HG02981 (cell line): ENCODE measurements around the gene IHH.

Experiments used
- ATAC-seq: cut with Tn5 transposase; IDR thresholded peaks from one replicate; pipeline ENCODE4 v1.9.1; 2021; ENCODE audit warnings: mild to moderate bottlenecking, moderate library complexity; ENCODE audit not compliant: unreplicated experiment

The IHH gene

GRCh38 chr2:219060821-219061791 lies at the start of gene IHH:
Gene IHH (minus strand): TSS chr2:219060921. CDS start chr2:219060467, 454 bp downstream.
- no peak for ATAC-seq

GRCh38 chr2:219109471-219109870 lies 48.8 kb upstream of the IHH start:
- ATAC-seq: no peak

- ATAC-seq: no peak
Measured at GRCh38 chr2:219107758-219108157, 47.0 kb upstream of the IHH start.

- ATAC-seq: no peak
Measured at GRCh38 chr2:219106251-219106650, 45.5 kb upstream of the IHH start.

- no peak for ATAC-seq
Measured at GRCh38 chr2:219104107-219105035, 43.6 kb upstream of the IHH start.

- ATAC-seq: no peak
Measured at GRCh38 chr2:219099329-219099728, 38.6 kb upstream of the IHH start.

- ATAC-seq: no peak
Measured at GRCh38 chr2:219095406-219095935, 34.8 kb upstream of the IHH start.

GRCh38 chr2:219094171-219094570 lies 33.5 kb upstream of the IHH start:
- no peak for ATAC-seq

GRCh38 chr2:219090436-219091299 lies 29.9 kb upstream of the IHH start:
- ATAC-seq: no peak

- no peak for ATAC-seq
Measured at GRCh38 chr2:219089330-219089729, 28.6 kb upstream of the IHH start.

- no peak for ATAC-seq
Measured at GRCh38 chr2:219087848-219088247, 27.1 kb upstream of the IHH start.

- no peak for ATAC-seq
Measured at GRCh38 chr2:219087361-219087760, 26.6 kb upstream of the IHH start.

GRCh38 chr2:219086196-219086595 lies 25.5 kb upstream of the IHH start:
- ATAC-seq: no peak

GRCh38 chr2:219084791-219085190 lies 24.1 kb upstream of the IHH start:
- no peak for ATAC-seq

GRCh38 chr2:219082332-219082958 lies 21.7 kb upstream of the IHH start:
- ATAC-seq: no peak

- no peak for ATAC-seq
Measured at GRCh38 chr2:219081701-219082331, 21.1 kb upstream of the IHH start.

- no peak for ATAC-seq
Measured at GRCh38 chr2:219081096-219081495, 20.4 kb upstream of the IHH start.

- no peak for ATAC-seq
Measured at GRCh38 chr2:219079417-219079816, 18.7 kb upstream of the IHH start.

- no peak for ATAC-seq
Measured at GRCh38 chr2:219078951-219079350, 18.2 kb upstream of the IHH start.
